Inferior parietal cortex (tissue), 1 donor: ENCODE results near the gene SH2B3.

Experiments used
- DNase-seq: peaks from one replicate; pipeline ENCODE4 v3.0.0-alpha.2; 2016; ENCODE audit errors: extremely low spot score

The SH2B3 gene

DNA sequence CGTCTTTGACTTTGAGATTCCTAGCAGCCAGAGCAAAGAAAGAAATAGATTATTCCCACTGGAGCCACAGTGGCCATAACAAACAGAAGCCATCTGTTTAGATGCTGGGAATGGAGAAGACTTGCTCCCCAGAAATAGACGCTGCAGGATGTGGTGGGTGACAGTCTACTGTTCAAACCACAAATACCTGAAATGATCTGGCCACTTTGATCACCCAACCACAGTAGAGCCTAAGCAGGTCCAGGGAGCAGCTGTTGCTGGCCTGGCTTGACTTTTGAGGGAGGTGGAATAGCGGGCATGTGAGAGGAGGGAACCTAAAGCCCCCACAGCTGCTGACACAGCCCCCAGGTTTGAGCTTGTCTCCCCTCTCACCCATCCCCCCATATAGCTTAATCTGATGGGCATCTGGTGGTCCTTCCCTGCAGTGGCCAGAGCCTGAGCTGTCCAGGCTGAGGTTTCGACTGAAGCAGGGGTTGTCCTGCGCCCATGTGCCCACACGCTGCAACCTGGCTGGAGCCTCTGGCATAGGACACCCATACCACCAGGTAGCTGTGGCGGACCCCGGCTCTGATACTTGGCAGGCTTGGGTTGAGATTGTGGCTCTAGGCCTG is 38.7 kb downstream of the SH2B3 start:
- DNase-seq: no peak

DNA sequence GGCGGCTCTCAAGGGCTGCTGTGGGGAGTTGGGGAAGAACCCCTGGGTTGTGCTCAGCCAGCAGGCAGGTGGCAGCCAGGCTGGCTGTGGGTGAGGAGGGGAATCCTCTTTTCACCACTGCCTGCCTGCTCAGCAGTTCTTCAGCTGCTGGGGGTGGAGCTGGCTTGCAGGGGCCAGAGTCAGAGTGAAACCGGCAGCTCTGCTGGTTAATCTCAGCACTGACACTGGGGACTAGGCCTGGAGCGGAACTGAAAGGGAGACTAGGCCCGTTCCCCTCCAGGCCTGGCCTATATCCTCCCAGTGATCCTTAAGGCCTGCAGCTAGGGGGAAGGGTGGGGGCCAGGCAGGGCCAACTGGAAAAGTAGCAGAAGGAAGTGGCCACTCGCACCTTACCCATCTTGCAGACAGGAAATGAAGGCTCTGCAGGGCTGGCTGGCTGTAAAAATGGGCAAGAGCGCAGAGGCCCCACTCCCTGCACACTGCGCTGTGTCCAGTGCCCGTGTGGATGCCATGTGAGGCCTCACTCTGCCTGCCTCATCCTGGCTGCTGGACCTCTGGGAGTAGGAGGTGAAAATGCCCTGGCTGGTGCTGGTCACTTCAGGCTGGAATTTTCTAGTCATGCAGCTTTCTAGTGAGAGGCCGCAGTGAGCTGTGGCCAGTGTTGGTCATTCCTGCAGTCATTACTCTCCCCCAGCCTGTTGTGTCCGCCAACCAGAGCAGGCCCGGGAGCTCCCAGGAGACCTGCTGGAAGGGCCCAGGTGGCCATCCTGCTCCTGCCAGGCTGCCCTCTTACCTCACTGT is 39.4 kb downstream of the SH2B3 start:
- DNase-seq: no peak

DNA sequence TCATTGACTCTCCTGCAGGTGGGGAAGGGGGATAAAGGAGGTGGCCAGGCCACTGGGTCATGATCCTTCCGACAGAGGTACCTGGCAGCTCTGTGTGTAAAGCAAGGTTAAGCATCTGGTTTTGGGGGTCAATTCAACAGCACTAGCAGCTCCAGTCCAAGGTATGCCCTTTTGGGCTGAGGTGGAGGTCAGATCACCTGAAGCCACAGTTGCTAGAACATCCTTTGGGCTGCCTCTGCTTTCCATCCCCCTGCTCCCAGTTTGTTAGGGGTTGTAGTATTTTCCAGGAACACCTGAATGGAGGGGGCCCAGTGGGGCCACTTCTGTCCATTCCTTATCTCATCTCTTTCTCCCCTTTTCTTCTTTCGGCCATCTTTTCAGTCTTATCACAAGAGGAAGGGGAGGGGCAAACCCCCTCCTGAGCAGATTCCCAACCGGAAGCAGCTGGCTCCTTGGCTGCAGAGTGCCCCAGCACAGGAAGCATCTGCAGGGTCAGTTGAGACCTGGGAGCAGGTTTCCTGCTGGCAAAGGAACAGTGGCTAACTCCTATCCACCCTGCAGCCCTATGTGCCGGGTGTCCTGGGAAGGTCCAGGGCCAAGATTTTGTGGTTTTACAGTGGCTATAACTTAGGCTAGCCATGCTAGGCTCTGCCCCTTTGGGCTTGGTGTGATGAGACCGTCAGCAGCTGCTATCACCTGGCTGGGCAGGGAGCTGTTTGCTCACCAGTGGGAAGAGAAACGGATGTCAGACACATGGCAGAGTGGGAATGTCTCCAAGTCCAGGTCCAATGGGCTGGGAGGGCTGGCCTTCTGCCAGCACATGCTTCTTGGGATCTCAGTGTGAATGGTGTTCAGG is 40.2 kb downstream of the SH2B3 start:
- DNase-seq: no peak

DNA sequence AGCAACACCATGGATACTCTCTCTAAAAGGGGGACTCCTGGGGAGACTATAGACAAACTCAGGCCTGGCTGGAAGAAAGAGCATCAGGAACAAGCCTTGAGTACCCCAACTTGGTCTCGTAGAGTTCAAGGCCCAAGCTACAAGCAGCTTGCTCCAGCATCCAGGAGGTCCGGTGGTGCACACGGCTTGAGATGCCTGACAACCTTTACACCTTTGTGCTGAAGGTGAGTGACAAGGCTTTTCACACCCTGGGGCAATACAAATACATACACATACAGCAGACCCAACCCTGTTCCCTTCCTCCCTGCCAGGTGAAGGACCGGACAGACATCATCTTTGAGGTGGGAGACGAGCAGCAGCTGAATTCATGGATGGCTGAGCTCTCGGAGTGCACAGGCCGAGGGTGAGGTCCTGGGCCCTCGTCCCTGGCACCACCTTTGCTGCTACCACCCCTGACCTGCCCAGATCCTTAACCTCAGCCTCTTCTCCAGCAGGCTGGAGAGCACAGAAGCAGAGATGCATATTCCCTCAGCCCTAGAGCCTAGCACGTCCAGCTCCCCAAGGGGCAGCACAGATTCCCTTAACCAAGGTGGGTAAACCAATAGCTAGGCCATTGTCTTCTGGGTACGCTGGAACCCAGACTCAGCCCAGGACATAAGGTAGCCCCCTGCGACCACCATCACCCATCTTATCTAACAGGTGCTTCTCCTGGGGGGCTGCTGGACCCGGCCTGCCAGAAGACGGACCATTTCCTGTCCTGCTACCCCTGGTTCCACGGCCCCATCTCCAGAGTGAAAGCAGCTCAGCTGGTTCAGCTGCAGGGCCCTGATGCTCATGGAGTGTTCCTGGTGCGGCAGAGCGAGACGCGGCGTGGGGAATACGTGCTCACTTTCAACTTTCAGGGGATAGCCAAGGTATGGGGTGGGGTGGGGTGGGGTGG is 41.2 kb downstream of the SH2B3 start:
- no peak for DNase-seq

DNA sequence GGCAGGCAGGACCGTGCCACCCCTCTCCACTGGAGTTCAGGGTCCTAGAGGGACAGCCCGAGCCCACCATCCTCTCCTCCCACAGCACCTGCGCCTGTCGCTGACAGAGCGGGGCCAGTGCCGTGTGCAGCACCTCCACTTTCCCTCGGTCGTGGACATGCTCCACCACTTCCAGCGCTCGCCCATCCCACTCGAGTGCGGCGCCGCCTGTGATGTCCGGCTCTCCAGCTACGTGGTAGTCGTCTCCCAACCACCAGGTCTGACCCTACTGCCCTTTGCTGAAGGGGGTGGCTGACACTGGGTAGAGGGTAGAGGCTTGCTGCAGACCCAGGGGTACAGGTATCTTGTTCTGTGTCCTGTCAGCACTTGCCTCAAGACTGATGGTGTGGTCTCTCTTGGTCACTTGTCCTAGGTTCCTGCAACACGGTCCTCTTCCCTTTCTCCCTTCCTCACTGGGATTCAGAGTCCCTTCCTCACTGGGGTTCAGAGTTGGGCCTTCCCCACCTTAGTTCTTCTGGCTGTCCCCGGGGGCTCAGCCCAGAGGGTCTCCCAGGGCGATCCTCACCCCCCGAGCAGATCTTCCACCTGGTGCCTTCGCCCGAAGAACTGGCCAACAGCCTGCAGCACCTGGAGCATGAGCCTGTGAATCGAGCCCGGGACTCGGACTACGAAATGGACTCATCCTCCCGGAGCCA is 42.0 kb downstream of the SH2B3 start:
- DNase-seq: no peak

DNA sequence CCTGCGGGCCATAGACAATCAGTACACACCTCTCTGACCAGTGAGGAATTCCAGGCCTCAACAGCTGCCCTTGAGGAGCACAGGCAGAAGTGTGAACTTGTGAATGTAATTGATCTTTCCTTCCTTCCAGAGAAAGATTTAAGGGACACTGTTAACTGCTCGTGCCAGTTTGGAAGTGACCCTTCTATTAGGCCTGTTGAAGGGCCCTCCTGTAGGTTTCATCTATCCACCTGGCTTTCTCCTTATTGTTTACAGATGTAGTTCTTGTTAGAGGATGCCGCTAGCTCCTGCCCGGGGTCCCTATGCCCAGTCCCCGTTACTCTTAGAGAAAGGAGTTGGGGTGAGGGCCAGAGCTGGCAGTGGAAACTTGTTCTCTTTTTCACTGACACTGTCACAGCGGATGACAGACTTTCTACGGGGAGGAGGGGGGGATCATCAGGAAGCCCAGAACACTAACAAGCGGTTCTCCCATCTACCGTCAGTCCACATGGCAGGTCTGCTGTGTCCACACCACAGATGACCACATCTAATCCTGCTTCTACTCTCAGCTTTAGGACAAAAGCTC is 42.6 kb downstream of the SH2B3 start:
- no peak for DNase-seq

DNA sequence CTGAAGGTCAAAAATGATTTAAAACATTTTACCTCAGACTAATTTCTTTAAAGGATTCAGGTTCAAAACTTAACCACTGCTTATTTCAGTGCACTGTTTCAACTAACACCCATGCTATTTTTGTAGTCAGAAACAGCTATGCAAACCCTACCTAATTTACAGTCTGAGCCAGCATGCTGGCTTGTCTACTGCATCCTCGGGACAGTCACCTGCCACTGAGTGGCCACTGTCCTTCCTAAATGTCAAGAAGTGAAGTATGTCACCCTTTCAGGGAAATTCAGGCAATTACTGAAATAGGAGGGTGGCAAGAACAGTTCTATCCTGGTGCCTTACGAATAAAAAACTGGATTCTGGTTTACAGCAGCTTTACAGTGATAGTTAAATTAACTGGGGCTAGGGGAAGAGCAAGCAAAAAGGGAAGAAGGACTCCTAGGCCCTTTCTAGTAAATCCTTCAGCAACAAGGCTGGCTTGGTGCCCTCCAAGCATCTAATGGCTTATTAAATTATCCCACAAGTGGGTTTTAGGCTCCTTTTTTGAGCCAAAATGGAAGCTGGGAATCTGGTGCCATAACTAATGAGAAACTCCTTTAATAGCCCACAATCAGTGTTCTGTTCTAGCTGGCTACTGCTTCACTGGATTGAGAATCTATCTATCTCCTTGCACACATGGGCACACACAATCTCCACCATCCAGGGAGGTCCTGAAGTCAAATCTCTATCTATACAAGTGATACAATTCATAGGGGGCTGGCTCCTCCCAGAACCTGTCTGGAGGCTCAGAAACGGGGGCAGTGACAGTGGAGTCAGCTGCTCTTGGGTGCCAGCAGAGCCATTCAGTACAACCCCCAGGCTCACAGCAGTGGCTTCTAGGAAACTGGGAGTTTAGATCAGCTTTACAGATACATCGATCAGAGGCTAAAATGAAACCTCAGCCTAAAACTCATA is 43.4 kb downstream of the SH2B3 start:
- no peak for DNase-seq

DNA sequence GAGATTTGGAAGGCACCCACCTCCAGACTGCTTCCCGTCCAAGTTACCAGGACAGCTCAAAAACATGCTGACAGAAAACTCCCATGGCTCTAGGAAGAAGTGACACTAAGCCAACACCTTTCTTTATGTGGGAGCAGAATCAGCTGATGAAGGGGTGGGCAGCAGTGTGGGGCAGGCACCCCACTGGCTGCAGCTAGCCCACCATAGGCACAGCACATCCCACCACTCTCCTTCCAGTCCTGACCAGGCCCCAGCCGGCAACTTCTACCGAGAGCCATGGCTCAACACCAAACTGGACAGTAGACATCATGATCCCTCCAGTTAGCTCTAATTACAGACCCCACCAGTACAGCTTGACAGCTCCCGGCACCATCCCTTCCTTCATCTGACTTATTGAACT is 45.0 kb downstream of the SH2B3 start:
- no peak for DNase-seq

DNA sequence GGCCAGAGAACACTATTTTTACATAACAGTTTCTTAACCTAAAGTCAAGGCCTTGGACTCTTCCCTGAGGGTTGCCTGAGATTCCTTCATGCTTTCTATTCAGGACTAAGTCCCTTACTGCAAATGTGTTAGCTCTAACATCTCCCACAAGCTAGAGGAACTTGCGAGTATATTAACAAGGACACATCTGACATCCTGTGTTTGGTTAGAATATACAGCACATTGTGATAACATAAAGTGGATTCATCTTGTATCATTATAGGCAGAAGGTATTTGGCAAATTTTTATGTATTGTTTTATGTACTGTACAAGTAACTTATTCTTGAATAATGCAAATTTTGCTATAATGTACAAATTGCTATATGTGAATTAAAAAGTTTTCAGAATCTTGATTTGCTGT is 45.5 kb downstream of the SH2B3 start:
- DNase-seq: no peak

DNA sequence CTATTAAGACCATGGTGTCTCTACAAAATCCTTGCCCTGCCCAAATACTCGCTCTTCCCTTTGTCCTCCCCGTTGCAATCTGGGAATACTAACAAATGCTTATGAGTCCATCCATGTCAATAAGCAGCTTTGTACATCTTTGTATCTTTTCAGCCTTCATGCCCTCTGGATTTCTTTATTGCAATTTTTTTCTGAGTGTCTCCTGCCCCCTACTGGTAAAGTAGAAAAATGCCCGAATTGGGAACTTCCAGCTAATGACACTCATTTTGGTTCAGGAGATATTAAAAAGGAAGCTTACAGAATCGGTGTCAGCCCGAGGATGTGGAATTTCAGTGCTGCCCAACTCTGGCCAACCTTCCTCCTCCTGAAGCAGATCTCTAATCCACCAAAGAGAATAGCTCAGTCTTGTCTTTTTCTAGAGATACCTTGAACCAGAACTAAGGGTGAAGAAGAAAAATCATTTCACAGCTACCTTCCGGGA is 46.0 kb downstream of the SH2B3 start:
- DNase-seq: peak; percentile 84

DNA sequence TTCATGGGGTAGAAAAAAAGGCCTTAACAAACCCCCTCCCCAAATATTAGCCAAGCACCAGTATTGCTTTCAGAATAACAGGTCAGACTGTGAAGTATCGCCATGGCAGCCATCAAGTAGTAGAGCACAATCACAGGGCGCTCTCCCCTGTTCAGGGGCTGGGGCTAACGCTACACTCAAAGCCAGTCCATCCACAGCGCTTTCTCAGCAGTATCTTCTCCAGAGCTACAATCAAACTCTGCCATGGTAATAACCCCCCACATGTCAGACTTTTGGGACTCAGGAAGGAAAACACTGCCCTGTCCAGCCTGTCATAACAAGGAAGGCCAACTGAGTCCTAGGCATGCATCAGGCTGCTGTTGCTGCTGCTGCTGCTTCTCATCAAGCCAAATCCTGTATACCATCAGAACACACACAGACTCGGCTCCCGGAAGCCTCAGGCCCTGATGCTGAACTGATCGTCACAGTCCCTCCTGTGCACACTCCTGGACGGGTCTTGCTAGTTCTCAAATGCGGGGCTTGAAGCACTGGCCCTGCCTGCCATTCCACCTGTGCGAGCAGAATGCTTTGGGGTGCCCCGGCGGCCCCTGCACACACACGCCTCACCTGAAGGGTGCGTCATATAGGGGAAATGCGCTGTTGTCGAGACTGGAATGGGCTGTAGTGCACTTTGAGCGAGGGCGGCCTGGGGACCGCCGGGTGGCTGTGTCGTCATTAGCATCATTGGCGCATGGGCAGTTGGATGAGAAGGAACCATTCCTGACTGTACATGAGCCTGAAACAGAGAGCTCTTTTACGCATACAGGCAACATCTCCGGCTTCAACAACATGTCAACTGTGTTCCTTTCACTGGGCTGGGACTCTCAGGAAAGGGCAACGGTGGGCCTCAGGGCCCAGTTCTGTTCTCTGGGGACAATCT is 47.6 kb downstream of the SH2B3 start:
- no peak for DNase-seq

DNA sequence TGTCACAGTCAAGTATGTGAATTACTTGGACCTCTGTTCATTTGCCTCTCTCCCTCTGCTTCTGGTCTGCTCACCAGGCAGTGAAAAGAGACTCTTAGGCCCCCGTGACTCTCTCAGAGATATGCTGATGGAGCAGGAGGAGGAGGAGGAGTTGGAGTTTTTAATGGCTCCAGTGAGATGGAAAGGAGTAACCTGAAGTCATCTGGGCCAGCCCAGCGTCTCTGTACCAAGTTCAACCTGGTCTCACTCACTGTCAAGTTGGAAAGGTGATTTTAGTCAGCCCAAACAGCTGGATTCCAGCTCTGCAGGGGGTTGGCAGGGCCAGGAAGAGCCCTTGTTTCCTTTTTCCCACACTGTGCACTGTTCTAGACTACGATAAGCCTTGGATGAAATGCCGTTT is 48.6 kb downstream of the SH2B3 start:
- no peak for DNase-seq

DNA sequence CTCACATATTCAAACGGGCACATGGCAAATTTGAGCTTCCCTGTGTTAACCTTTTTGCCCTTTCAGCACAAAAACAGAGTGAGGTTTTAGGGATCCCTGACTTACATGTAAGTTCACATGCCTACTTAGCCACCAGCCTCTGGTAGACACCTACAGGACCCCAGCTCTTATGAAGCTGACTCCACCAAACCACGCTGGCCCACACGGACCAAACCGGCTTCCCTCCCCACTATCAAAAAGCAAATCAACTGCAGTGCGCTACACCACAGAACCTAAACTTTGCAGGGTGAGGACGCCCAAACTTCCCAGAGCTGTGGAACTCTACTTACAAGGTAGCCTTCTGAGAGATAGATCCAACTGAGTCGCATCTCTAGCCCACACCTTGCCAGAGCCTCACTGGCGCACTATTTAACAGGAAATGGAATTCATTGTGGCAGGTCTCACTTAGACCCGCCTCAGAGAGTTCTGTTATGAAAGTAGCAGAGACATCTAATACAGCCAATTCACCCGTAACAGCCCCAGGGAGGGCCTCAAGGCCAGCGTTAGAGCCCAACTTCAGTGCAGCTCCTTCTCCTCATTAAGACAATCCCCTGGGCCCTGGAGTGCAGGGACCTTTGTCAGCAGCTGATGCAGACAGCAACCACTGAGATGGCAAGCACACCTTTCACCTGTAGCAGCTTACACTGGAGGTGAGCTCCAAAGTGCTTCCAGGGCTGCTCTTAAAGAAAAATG is 49.2 kb downstream of the SH2B3 start:
- no peak for DNase-seq

DNA sequence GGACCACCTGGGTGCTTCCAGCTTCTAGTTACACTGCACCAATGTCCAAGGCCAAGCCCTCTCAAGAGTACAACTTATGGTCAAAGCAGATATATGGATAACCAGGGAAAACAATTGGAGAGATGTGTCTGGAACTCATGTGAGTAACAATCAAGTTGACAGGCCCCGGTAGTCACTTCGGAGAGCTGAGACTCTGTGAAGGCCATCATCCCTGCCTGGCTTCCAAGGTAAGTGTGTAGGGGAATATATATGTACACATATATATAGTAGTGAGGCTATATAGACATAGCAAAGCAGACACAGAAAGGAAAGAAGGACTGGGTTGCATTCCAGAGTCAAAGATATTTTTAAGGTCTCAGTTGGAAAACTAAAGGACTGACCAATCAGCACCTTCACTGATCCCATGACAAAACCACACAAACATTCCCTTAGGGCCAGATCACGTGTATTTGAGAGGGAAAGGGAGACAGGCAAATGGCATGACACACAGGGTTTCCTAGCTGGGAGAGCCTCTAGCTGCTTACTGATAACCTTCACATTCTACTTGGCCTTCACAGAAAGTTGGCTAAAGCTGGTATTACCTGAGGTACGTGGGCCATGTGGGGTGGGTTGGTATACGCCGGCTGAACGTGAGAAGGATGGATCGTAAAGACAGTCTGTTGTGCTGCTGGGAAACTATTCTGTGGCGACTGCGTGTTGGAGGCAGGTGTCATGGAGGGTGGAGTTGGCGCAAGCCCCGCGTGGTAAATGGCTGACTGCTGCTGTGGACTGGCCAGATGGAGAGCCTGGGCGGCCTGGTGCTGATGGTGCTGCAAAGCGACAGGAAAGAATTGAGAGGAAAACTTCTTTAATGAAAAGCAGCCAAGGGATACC is 50.0 kb downstream of the SH2B3 start:
- DNase-seq: no peak

DNA sequence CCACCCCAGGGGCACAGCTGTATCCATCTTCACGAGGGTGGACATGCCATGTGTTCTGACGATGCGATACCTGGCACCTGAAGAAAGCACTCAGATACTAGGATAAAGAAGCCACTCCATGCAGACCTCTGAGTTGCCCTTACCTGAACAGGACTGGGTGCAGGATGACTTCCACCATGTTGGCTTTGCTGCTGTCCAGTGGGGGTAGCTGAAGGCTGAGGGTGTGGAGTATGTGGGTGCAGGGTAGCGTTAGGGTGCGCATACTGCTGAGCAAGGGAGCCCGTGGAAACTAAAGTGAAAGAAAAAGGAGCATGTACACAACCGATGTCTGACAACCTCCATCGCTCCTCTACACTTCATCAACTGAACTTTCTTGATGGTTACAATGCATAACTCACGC is 51.3 kb downstream of the SH2B3 start:
- DNase-seq: no peak

DNA sequence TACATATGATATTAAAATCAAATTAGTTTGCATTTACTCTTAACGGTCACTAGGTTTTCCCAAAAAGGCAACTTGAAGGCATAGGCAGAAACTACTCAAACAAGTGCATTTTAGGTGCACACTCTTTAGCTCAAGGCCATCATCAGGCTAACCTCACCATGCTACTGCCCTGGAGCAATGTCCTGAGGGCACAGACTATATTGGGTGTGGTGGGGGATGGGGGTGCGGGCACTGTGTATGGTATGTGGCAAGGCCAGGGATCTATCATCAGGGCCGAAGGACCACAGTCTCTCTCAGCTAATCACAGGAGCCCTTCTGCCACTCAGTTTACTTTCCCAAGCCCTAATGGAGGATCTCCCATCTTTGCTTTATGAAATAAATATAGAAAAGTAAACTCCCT is 51.9 kb downstream of the SH2B3 start:
- DNase-seq: no peak
